Astrocyte (in vitro differentiated cells and primary cell): ENCODE measurements around the gene LRRC28.

ENCODE experiments used
- CTCF ChIP-seq: IDR thresholded peaks from 2 replicates; pipeline ENCODE4 v1.5.1; 2011; ENCODE audit warnings: low read depth, mild to moderate bottlenecking, inconsistent platforms, low read length, moderate library complexity; ENCODE audit not compliant: insufficient read depth
- EZH2 ChIP-seq: IDR thresholded peaks from 2 replicates; pipeline ENCODE4 v1.6.1; 2012; ENCODE audit warnings: mild to moderate bottlenecking, low read length, inconsistent platforms; ENCODE audit not compliant: insufficient read depth

GRCh38 chr15:99333413-99333812 lies 82.1 kb downstream of the LRRC28 start:
- TF ChIP-seq CTCF (no peak), EZH2 (no peak)
